Measurements from ENCODE around the gene CYP4F8.
"Not testable (repeated sequence)": the region's sequence is repeated elsewhere in the genome, so short reads cannot be mapped to it uniquely, and the experiment has no call there.

CYP4F8 gene, protein sequence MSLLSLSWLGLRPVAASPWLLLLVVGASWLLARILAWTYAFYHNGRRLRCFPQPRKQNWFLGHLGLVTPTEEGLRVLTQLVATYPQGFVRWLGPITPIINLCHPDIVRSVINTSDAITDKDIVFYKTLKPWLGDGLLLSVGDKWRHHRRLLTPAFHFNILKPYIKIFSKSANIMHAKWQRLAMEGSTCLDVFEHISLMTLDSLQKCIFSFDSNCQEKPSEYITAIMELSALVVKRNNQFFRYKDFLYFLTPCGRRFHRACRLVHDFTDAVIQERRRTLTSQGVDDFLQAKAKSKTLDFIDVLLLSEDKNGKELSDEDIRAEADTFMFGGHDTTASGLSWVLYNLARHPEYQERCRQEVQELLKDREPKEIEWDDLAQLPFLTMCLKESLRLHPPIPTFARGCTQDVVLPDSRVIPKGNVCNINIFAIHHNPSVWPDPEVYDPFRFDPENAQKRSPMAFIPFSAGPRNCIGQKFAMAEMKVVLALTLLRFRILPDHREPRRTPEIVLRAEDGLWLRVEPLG

DNA sequence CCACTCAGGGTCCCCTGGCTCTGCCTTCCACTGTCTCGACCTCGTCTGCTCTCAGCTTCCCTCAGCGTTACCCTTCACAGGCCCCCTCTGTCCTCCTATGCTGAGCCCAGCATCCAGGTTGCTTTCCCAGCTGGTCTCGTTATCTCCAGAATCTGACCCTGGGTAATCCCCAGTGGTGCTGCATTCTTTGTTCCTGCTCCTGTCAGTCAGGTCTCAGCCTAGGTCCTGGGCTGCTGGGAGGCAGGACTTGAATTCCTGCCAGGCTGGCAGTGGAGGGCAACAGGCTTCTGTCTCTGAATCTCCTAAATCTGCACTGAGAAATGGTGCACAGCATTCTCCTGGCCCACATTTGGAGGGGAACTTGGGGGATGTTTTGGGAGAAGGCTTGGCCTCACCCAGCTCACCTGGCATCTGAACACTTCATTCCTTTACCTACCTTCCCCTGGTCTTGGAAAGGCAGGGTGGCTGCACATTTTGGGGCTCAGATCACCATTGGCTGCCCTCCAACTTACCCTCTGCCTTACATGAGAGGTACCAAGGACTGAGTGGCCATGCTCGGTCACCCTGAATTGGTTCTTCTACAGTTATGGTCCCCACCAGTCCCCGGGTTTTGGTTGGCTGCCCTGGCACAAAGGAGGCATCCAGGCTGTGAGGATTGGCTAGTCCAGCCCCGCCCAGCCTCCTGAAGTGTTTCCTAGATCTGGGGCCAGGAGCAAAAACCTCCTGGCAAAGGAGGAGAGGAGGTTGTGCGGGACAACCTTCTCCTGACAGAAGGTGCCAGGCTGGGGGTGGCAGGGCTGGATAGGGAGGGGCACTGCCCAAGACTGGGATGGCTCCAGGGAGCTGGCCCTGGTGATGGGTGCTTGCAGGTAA is at the start of gene CYP4F8:
Gene CYP4F8 (plus strand): TSS at position 712 of the 873 bp plus-strand sequence. CDS start 399 bp downstream, outside the sequence.
- no peak for FAIRE-seq
- DNase-seq (ENCODE audit: insufficient read length, low spot score), result no peak

DNA sequence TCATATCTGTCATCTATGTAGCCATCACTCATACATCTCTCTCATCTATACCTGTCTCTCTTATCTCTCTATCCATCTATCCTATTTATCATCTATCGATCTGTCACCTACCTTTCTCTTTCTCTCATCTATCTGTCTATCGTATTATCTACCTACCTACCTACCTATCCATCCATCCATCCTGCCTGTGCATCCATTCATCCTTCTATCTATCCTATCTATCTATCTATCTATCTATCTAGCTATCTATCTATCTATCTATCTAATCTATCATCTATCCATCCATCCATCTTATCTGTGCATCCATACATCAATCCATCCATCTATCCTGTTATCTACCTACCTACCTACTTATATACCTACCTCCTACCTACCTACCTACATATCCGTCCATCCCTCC is 44.6 kb upstream of the CYP4F8 start:
- no peak for FAIRE-seq
- no peak for DNase-seq (ENCODE audit: insufficient read length, low spot score)

DNA sequence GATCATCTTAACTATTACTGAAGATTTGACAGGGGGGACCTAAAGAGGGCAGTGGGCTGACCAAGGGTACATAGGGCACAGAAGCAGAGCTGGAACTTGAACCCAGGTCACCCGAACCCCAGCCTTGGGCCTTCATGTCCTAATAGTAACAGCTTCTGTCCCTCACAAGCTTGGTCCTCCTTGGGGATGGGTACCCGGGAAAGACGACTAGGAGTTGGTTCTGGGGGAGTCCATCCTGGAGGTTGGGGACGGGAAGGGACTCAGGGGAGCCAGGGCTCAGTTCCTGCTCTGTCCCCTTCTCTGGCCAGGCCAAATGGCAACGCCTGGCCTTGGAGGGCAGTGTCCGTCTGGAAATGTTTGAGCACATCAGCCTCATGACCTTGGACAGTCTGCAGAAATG is 39.6 kb upstream of the CYP4F8 start:
- no peak for FAIRE-seq
- DNase-seq (ENCODE audit: insufficient read length, low spot score), result no peak

DNA sequence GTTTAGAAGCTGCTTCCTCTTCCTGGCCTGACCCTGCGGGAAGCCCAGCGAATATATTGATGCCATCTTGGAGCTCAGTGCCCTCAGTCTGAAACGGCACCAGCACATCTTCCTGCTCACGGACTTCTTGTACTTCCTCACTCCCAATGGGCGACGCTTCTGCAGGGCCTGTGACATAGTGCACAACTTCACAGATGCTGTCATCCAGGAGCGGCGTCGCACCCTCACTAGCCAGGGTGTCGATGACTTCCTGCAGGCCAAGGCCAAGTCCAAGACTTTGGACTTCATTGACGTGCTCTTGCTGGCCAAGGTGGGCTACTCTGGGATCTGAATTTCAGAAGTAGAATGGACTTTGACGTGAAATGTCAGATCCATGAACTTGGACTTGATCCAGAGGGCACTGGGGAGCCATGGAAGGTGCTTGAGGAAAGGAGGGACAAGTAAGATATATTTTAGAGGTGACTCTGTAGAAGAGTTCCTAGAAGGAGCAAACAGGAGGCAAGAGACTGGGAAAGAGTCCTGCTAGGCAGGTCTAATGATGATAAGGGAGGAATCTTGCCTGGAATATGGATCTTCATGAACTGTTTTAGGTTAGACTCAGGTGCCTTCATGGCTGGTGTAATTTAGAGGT is 38.4 kb upstream of the CYP4F8 start:
- DNase-seq (ENCODE audit: insufficient read length, low spot score) (no peak), FAIRE-seq (no peak)

DNA sequence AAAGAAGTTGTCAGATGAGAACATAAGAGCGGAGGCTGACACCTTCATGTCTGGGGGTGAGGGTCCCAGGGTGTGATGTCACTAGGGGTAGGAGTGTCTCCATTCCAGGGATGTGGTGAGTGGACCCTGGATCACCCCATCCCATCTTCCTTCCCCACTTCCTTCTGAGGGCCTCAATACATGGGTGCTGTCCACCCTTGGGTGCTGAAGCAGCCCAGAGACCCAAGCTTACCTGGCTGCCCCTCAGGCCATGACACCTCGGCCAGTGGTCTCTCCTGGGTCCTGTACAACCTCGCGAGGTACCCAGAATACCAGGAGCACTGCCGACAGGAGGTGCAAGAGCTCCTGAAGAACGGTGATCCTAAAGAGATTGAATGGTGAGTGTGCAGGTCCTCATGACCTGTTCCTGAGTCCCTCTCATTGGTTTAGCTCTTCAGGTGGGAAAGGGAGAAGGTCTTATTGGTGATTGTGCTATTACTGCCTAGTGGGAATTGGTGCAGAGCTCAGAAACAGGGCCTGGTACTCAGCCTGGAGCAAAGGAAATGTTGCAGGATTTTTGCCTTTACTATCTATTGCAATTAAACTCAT is 37.7 kb upstream of the CYP4F8 start:
- DNase-seq (ENCODE audit: insufficient read length, low spot score), result no peak
- no peak for FAIRE-seq

DNA sequence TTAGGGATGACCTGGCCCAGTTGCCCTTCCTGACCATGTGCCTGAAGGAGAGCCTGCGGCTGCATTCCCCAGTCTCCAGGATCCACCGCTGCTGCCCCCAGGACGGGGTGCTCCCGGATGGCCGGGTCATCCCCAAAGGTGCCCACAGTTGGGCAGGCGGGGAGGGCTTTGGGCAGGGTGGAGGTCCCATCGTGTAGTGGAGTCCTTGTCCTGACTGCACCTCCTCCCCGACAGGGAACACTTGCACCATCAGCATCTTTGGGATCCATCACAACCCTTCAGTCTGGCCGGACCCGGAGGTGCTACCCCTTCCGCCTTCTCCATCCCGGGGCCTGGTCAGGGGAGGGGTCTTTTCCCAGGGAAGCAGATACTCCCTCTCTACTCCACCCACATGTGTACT is 31.7 kb upstream of the CYP4F8 start:
- DNase-seq (ENCODE audit: insufficient read length, low spot score), result no peak
- no peak for FAIRE-seq

DNA sequence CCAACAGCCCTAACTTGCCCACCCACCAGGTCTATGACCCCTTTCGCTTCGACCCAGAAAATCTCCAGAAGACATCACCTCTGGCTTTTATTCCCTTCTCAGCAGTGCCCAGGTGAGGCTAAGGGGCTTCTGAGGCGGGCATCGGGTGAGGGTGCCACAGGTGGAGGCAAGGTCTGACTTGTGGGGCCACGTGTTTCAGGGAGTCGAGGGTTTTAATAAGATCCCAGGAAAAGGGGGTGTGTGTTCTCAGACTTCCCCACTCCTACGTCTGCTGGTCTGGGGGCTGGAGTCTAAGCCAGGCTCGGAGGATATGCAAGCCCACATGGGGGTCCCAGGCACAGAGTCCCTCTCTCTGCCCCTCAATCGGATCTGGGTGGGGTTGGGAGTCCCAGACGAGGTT is 30.9 kb upstream of the CYP4F8 start:
- no peak for FAIRE-seq
- no peak for DNase-seq (ENCODE audit: insufficient read length, low spot score)

DNA sequence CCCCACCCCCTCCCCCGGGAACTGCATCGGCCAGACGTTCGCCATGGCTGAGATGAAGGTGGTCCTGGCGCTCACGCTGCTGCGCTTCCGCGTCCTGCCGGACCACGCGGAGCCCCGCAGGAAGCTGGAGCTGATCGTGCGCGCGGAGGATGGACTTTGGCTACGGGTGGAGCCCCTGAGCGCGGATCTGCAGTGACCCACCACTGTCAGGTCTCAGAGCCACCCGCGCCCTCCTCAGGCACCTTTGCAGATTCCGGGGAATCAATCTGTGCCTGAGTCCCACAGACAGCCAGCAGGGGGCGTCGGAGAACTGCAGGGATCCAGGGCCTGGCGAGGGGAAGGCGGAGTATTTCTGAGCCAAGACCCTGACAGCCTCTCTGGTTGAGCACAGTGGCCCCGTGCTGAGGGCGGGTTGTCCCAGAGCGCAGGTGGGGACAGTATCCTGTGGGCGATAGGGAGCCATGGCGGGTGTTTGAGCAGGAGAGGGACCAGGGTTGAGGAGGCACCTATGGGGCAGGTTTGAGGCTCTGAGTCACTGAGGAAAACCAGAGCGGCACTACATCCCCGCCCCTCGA is 30.4 kb upstream of the CYP4F8 start:
- DNase-seq (ENCODE audit: insufficient read length, low spot score), result peak; percentile 83
- FAIRE-seq, result no peak

DNA sequence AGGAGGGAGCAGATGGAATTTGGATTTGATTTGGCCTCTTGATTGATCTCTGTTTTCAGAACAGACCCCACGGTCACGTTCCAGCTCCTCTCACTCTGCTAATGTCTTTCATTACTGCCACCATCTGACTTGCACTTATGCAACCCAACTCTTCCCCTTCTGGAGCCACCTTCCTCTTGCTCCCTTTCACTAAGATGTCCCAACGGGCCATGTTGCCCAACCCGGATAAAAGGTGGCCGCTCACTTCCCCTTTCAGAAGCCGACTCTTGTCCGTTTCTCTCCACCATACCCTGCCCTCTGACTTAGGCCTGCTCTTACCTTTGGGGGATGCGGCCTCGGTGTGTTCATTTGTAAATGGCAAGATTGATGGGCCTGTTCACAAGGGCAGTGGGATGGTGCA is 27.4 kb upstream of the CYP4F8 start:
- no peak for FAIRE-seq
- DNase-seq (ENCODE audit: insufficient read length, low spot score), result no peak

DNA sequence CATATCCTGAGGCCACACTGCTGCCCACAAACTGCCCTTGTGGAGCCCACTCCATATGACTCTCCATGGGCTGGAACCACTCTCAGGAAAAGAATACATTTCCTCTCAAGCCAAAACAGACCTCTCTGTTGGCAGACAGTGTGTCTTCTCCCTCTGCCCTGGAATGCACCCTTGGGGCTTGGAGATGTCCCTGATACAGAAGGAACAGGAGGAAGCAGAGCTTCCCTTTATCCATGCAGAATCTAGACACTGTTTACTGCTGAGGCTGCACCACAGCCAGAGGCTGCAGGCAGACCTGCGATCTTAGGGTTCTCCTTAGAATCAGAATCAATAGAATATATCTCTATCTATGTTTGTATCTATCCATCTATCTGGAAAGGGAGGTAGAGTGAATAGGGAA is 26.8 kb upstream of the CYP4F8 start:
- DNase-seq (ENCODE audit: insufficient read length, low spot score), result no peak
- FAIRE-seq, result no peak

DNA sequence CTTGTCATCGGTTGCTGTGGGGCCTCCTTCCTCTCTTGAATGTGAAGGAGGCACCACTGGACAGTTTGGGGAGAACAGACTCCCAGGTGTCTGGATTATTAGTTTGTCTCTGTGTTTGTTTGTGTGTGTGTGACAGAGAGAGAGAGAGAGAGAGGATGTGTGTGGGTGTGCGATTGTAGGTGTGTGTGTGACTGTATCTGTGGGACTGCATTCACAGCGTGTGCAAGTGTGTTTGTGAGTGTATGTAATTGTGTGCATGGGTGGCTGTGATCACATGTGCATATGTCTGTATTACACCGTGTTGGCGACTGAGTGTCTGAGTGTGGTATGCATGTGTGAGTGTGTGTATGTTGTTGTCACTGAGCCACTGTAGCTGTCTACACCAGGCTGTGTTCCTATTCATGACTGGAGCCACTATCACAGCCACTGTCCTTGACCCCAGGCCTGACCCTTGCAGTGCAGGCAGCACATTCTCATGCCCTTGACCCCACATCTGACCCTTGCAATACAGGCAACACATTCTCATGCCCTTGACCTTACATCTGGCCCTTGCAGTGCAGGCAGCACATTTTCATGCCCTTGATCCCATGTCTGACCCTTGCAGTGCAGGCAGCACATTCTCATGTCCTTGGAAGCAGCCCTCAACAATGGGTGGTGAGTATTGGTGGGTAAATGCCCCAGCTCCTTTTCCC is 25.1 kb upstream of the CYP4F8 start:
- FAIRE-seq (no peak), DNase-seq (ENCODE audit: insufficient read length, low spot score) (no peak)

DNA sequence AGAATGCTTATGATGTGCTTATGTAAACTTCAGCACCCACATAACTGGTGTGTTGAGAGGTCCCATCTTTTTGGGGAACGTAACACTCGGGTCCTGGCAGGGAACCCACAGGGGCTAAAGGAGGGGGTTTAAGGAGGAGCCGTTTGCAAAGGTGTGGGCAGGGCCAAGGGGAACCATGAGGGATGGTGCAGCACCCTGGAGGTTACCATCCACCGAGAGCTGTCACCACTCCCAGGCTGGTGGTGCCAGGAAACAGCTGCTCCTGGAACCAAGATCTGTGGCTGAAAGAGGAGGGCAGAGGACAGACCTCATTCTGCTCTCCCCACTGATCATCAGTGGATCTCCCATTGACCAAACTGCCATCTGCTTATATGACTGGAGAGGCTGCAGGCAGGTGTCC is 23.2 kb upstream of the CYP4F8 start:
- FAIRE-seq (no peak), DNase-seq (ENCODE audit: insufficient read length, low spot score) (no peak)

DNA sequence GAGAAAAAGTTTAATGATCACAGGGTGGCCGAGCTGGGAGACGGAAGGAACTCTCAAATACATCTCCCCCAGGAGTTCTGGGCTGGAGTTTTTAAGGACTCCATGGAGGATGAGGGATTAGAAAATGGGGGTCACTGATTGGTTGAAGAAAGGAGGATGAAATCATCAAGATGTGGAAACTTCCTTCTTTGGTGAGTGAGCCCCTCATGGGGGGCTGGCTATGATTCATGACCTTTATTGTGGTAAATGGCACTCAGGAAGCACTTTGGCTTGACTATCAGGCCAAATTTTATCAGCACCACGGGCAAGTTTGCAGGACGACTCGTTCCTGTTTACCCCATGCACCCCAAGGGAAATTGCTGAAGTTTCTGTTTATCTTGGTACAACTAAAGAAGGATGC is 22.5 kb upstream of the CYP4F8 start:
- DNase-seq (ENCODE audit: insufficient read length, low spot score); FAIRE-seq: not testable (repeated sequence)

DNA sequence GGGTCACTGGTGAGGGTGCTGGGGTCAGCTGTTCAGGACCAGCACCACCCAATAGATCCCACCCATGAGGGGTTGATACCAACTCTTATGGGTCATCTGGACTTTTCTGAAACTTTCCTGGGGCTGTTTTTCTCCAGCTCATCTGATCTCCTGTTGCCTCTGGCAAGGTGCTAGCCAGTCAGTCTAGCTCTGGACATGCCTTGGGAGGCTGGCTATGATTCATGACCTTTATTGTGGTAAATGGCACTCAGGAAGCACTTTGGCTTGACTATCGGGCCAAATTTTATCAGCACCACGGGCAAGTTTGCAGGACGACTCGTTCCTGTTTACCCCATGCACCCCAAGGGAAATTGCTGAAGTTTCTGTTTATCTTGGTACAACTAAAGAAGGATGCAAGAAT is 21.3 kb upstream of the CYP4F8 start:
- not testable (repeated sequence) for FAIRE-seq; DNase-seq (ENCODE audit: insufficient read length, low spot score)

DNA sequence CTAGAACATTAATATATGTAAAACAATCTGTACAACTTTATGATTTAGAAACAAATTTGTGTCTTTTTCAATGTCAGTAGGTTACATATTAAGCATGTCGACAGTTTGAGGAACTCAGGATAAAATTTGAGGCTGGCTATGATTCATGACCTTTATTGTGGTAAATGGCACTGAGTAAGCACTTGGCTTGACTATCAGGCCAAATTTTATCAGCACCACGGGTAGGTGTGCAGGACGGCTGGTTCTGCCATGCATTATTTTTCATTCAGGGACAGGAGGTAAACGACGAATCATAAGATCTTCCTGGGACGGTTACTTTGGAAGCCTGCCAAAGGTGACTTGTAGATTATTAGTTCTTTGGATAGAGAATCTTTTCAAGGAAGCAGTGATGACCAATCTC is 19.9 kb upstream of the CYP4F8 start:
- FAIRE-seq, result no peak
- DNase-seq (ENCODE audit: insufficient read length, low spot score), result no peak

DNA sequence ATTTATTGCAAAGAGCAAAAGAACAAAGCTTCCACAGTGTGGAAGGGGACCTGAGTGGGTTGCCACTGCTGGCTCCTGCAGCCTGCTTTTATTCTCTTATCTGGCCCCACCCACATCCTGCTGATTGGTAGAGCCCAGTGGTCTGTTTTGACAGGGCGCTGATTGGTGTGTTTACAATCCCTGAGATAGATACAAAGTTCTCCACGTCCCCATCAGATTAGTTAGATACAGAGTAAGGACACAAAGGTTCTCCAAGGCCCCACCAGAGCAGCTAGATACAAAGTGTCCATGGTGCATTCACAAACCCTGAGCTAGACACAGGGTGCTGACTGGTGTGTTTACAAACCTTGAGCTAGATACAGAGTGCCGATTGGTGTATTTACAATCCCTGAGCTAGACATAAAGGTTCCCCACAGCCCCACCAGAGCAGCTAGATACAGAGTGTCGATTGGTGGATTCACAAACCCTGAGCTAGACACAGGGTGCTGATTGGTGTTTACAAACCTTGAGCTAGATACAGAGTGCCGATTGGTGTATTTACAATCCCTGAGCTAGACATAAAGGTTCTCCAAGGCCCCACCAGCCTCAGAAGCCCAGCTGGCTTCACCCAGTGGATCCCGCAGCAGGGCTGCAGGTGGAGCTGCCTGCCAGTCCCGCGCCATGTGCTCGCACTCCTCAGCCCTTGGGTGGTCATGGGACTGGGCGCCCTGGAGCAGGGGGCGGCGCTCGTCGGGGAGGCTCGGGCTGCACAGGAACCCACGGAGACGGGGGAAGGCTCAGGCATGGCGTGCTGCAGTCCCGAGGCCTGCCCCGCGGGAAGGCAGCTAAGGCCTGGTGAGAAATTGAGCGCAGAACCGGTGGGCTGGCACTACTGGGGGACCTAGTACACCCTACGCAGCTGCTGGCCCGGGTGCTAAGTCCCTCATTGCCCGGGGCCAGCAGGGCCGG is 6.8 kb upstream of the CYP4F8 start:
- FAIRE-seq; DNase-seq (ENCODE audit: insufficient read length, low spot score): not testable (repeated sequence)

DNA sequence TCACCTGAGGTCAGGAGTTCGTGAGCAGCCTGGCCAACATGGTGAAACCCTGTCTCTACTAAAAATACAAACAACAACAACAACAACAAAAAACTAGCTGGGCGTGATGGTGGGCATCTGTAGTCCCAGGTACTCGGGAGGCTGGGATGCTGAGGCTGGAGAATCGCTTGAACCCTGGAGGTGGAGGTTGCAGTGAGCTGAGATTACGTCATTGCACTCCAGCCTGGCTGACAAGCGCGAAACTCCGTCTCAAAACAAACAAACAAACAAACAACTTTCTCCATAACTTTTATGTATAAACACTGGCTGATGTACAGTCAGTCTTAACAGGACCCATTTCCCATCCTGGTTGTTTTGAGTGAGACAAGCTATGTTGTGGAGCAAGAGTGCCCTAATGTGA is 5.8 kb upstream of the CYP4F8 start:
- FAIRE-seq (no peak), DNase-seq (ENCODE audit: insufficient read length, low spot score) (no peak)

DNA sequence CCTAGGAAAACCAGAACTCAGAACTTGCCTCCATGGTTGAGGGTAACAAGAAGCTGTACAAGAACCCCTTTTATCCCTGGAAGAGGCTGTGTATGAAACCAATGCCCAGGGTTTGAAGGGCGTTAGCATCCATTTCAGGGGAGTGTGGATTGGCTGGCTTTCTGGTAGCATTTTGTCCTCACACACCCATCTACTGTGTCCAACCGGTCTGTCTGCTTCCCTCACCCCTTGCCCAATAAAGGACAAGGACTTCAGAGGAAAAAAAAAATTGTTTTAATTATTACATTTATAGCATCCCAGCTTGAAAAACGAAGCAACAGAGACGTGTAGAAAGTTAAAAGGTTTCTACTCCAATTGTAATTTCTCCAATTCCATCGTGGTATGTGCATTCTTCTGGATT is 2.7 kb upstream of the CYP4F8 start:
- FAIRE-seq, result no peak
- no peak for DNase-seq (ENCODE audit: insufficient read length, low spot score)

DNA sequence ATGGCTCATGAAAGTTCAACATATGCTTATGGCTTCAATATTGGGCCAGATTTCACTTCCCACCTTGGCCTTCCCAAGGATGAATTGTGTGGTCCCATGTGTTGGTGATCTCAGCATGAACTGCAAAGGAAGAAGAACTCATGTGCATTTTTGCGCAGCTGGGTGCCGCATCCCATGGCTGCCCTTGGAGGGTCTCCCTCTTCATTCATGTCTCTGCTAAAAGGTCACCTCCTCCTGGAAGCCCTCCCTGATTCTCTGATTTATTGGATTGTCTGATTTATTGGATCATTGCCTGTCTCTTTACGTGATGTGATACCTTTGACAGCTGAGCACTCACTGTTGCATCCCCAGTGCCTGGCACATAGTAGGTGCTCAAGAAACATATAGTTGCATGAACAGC is 1.7 kb upstream of the CYP4F8 start:
- FAIRE-seq, result no peak
- DNase-seq (ENCODE audit: insufficient read length, low spot score), result no peak
